HL-60/S4 treated with phorbol 12-myristate 13-acetate at 8.2 ng/mL for 4 days and 3 days (cell line): ENCODE results near the gene CERS4.
"Not testable (repeated sequence)": the region's sequence is repeated elsewhere in the genome, so short reads cannot be mapped to it uniquely, and the experiment has no call there.

Experiments
- in situ Hi-C: fragments of 300-500 bp; cut with MboI; formaldehyde crosslinking; loops from 2 replicates; pipeline ENCODE4 v1.15.0; 2022; ENCODE audit warnings: low sequenced_read_pairs

CERS4 gene

GRCh38 chr19:8209462-8210378 lies 550 bp downstream of the CERS4 start:
- in situ Hi-C loops = no loop called here

- in situ Hi-C loops = no loop called here
Observed at GRCh38 chr19:8210421-8211101, 1.4 kb downstream of the CERS4 start.

- in situ Hi-C loops = no loop called here
Observed at GRCh38 chr19:8212212-8212611, 3.0 kb downstream of the CERS4 start.

GRCh38 chr19:8212916-8213315 lies 3.7 kb downstream of the CERS4 start:
- in situ Hi-C loops = no loop called here

GRCh38 chr19:8213827-8214672 lies 4.9 kb downstream of the CERS4 start:
- in situ Hi-C loops = no loop called here

GRCh38 chr19:8214802-8215201 lies 5.6 kb downstream of the CERS4 start:
- in situ Hi-C loops = no loop called here

- in situ Hi-C loops = no loop called here
Observed at GRCh38 chr19:8215783-8216182, 6.6 kb downstream of the CERS4 start.

GRCh38 chr19:8216357-8216756 lies 7.2 kb downstream of the CERS4 start:
- in situ Hi-C loops = no loop called here

GRCh38 chr19:8218127-8218526 lies 9.0 kb downstream of the CERS4 start:
- in situ Hi-C loops = not testable (repeated sequence)

GRCh38 chr19:8220481-8220880 lies 11.3 kb downstream of the CERS4 start:
- in situ Hi-C loops = no loop called here

- in situ Hi-C loops = no loop called here
Observed at GRCh38 chr19:8221161-8221560, 12.0 kb downstream of the CERS4 start.

- in situ Hi-C loops = not testable (repeated sequence)
Observed at GRCh38 chr19:8223442-8223841, 14.3 kb downstream of the CERS4 start.

- in situ Hi-C loops = no loop called here
Observed at GRCh38 chr19:8224394-8225145, 15.4 kb downstream of the CERS4 start.

- in situ Hi-C loops = no loop called here
Observed at GRCh38 chr19:8231073-8231604, 22.0 kb downstream of the CERS4 start.

GRCh38 chr19:8233370-8233769 lies 24.2 kb downstream of the CERS4 start:
- in situ Hi-C loops = no loop called here

GRCh38 chr19:8237026-8237425 lies 27.9 kb downstream of the CERS4 start:
- in situ Hi-C loops = no loop called here

- in situ Hi-C loops = no loop called here
Observed at GRCh38 chr19:8238251-8238650, 29.1 kb downstream of the CERS4 start.

GRCh38 chr19:8239528-8240273 lies 30.5 kb downstream of the CERS4 start:
- in situ Hi-C loops = no loop called here
